Suprapubic skin (tissue), 4 donors: Measurements from ENCODE around the gene SRRM2. TPM values are rescaled to one million over a fixed set of nuclear protein-coding genes. Genes with fewer than 3 reads are reported as not detected.

Experiments
- DNase-seq, 2 donors: peaks; one replicate each; pipeline ENCODE4 v3.0.0-alpha.2; 2019; ENCODE audit warnings: low spot score in 2 of 2
- H3K27ac ChIP-seq: fragments of 200-600 bp; sonication (generic); one replicate; pipeline ENCODE4 v1.5.1; 2019
- H3K27me3 ChIP-seq: fragments of 200-600 bp; sonication (generic); one replicate; pipeline ENCODE4 v1.5.1; 2019
- H3K36me3 ChIP-seq: fragments of 200-600 bp; sonication (generic); one replicate; pipeline ENCODE4 v1.5.1; 2019
- H3K4me1 ChIP-seq: fragments of 200-600 bp; sonication (generic); one replicate; pipeline ENCODE4 v1.5.1; 2019
- H3K4me3 ChIP-seq: fragments of 200-600 bp; sonication (generic); one replicate; pipeline ENCODE4 v1.5.1; 2019; ENCODE audit warnings: mild to moderate bottlenecking
- H3K9me3 ChIP-seq: fragments of 200-600 bp; sonication (generic); one replicate; pipeline ENCODE4 v1.5.1; 2019
- CTCF ChIP-seq, 2 donors: fragments of 200-600 bp in 1 of 2; fragments of 450-650 bp in 1 of 2; sonication (generic) in 1 of 2; IDR thresholded peaks; one replicate each; pipeline ENCODE4 v1.5.1; 2016 to 2019; ENCODE audit warnings: antibody characterized with exemption in 2 of 2, mild to moderate bottlenecking in 1 of 2, moderate library complexity in 1 of 2
- EP300 ChIP-seq: sonication (generic); formaldehyde crosslinking; IDR thresholded peaks from one replicate; pipeline ENCODE4 v1.6.1; 2017; ENCODE audit warnings: antibody characterized with exemption
- POLR2A ChIP-seq, 2 donors: fragments of 450-650 bp; IDR thresholded peaks; one replicate each; pipeline ENCODE4 v1.6.1; 2017; ENCODE audit warnings: antibody characterized with exemption in 2 of 2, mild to moderate bottlenecking in 2 of 2, moderate library complexity in 2 of 2
- POLR2AphosphoS5 ChIP-seq, 3 donors: sonication (generic); formaldehyde crosslinking; IDR thresholded peaks; one replicate each; pipeline ENCODE4 v1.6.1; 2017; ENCODE audit warnings: antibody characterized with exemption in 3 of 3
- WGBS: methylation state at CpG from one replicate; pipeline ENCODE4 v1.1.5; 2018; 5-methylcytosine and 5-hydroxymethylcytosine counted together
- total RNA-seq, 4 donors: library from RNA; depleted of rRNA; stranded (reverse); fragments of >200 nt; gene quantifications; one replicate each; pipeline ENCODE4 v1.1.0, GENCODE V29; 2016

Gene SRRM2
- total RNA-seq, 4 donors from 2014 or later = 484 to 1,595 (median 654) TPM

- Histone ChIP-seq H3K27ac (no peak overlapping the region), H3K4me3 (no peak overlapping the region), H3K36me3 (peaks cover 11% of the 10 kb centered on the region), H3K27me3 (no peaks in the 10 kb centered on the region), H3K4me1 (peaks cover 35% of the 10 kb centered on the region), H3K9me3 (no peaks in the 10 kb centered on the region)
- no peak for TF ChIP-seq CTCF (IDR thresholded peaks at IDR 0.05)
- no peak for TF ChIP-seq EP300
- no peak for TF ChIP-seq POLR2AphosphoS5 (IDR thresholded peaks at IDR 0.05)
- no peak for TF ChIP-seq POLR2A (IDR thresholded peaks at IDR 0.05)
- 86% methylated on average over 8 of the region's 23 CpGs for WGBS
- DNase-seq = peak; percentile 63 to 68
Observed at GRCh38 chr16:2779151-2779920, 26.9 kb downstream of the SRRM2 start.

GRCh38 chr16:2779978-2780898 is 27.8 kb downstream of the SRRM2 start:
- Histone ChIP-seq H3K4me3 (no peak overlapping the region), H3K27me3 (peaks cover 9% of the 10 kb centered on the region), H3K9me3 (no peaks in the 10 kb centered on the region), H3K4me1 (peaks cover 32% of the 10 kb centered on the region), H3K36me3 (peaks cover 2% of the 10 kb centered on the region), H3K27ac (no peak overlapping the region)
- peak; percentile 54 to 56 for DNase-seq
- TF ChIP-seq EP300 (no peak), POLR2A (IDR thresholded peaks at IDR 0.05) (no peak), CTCF (IDR thresholded peaks at IDR 0.05) (no peak), POLR2AphosphoS5 (IDR thresholded peaks at IDR 0.05) (no peak)
- 70% methylated on average over 16 of the region's 17 CpGs for WGBS

GRCh38 chr16:2782583-2783351 is 30.3 kb downstream of the SRRM2 start:
- H3K27me3 ChIP-seq = peaks cover 34% of the 10 kb centered on the region
- peak; percentile 50 to 72 for DNase-seq
- TF ChIP-seq POLR2A (IDR thresholded peaks at IDR 0.05) = no peak
- TF ChIP-seq CTCF (IDR thresholded peaks at IDR 0.05) = no peak
- no peak for TF ChIP-seq EP300
- TF ChIP-seq POLR2AphosphoS5 (IDR thresholded peaks at IDR 0.05) = no peak
- no peaks in the 10 kb centered on the region for H3K9me3 ChIP-seq
- 77% methylated on average over 18 of the region's 20 CpGs for WGBS
- no peak overlapping the region for H3K4me3 ChIP-seq
- no peaks in the 10 kb centered on the region for H3K36me3 ChIP-seq
- no peak overlapping the region for H3K27ac ChIP-seq
- peaks cover 26% of the 10 kb centered on the region for H3K4me1 ChIP-seq

- WGBS = 95% methylated on average over 14 of the region's 15 CpGs
- Histone ChIP-seq H3K4me3 (no peak overlapping the region), H3K4me1 (peaks cover 16% of the 10 kb centered on the region), H3K27me3 (peaks cover 44% of the 10 kb centered on the region), H3K36me3 (no peaks in the 10 kb centered on the region), H3K9me3 (no peaks in the 10 kb centered on the region), H3K27ac (no peak overlapping the region)
- peak; percentile 44 to 48 for DNase-seq
- no peak for TF ChIP-seq CTCF (IDR thresholded peaks at IDR 0.05)
- TF ChIP-seq POLR2A (IDR thresholded peaks at IDR 0.05) = no peak
- TF ChIP-seq EP300 = no peak
- TF ChIP-seq POLR2AphosphoS5 (IDR thresholded peaks at IDR 0.05) = no peak
Observed at GRCh38 chr16:2783581-2784357, 31.3 kb downstream of the SRRM2 start.
